ENCODE measurements around the gene NPAS1.

Gene NPAS1, protein sequence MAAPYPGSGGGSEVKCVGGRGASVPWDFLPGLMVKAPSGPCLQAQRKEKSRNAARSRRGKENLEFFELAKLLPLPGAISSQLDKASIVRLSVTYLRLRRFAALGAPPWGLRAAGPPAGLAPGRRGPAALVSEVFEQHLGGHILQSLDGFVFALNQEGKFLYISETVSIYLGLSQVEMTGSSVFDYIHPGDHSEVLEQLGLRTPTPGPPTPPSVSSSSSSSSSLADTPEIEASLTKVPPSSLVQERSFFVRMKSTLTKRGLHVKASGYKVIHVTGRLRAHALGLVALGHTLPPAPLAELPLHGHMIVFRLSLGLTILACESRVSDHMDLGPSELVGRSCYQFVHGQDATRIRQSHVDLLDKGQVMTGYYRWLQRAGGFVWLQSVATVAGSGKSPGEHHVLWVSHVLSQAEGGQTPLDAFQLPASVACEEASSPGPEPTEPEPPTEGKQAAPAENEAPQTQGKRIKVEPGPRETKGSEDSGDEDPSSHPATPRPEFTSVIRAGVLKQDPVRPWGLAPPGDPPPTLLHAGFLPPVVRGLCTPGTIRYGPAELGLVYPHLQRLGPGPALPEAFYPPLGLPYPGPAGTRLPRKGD

DNA sequence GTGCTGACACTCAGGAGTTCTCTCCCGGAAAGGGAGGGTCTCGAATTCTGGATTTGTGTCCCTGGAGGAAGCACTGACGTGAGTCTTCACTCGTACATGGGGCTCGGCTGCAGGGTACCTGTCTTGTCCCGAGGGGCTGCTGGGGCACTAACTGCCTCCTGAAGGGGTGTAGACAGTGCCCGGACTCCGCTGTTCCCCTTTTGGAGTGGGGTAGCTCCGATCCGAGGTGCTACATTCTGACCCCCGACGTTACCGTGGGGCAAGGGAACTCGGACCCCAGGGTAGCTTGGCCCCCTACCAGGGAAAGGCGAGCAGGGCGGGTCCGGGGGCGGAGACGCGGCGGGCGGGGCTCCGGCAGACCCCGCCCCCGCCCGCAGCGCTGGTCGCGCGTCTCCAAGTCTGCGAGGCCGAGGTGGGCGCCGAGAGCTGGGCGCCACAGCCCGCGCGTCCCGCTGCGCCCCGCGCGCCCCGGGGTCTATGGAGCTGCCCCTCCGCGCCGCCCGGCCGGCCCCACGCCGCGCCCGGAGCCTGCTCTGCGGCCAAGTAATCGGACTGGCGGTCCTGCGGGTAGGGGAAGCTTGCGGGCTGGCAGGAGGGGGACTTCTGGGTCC lies at the start of gene NPAS1:
Gene NPAS1 (plus strand): TSS at position 407 of the 611 bp plus-strand sequence. CDS start 1,211 bp downstream, outside the sequence.
- H3K27ac Mint-ChIP-seq = no peak within 1 kb of the TSS
- no peak within 1 kb of the TSS for H3K4me3 Mint-ChIP-seq
- no peaks in the 10 kb centered on the region for H3K9me3 Mint-ChIP-seq
- H3K27me3 Mint-ChIP-seq = peaks cover 43% of the 10 kb centered on the region
- peaks cover 7% of the 10 kb centered on the region for H3K4me1 Mint-ChIP-seq (ENCODE audit: low read depth)
- H3K36me3 Mint-ChIP-seq (ENCODE audit: low read depth) = no peaks in the 10 kb centered on the region

DNA sequence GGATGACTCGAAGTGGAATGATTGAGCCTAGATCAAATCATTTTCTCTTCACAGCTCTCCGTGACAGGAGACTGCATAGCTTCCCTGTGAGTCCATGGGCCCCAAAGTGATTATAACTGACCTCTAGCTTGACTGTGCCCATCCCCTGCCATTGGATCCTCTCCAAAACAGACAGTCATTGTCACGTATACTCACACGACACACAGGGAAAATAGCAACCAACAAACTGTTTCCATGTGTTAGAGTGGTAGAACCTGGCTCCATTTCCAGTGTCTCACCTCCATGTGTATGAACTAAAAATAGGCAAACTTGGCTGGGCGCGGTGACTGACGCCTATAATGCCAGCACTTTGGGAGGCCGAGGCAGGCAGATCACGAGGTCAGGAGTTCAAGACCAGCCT lies 48.8 kb upstream of the NPAS1 start:
- H3K4me1 Mint-ChIP-seq (ENCODE audit: low read depth) = peaks cover 21% of the 10 kb centered on the region
- H3K27ac Mint-ChIP-seq = no peak overlapping the region
- H3K27me3 Mint-ChIP-seq = no peaks in the 10 kb centered on the region
- peaks cover 6% of the 10 kb centered on the region for H3K36me3 Mint-ChIP-seq (ENCODE audit: low read depth)
- no peaks in the 10 kb centered on the region for H3K9me3 Mint-ChIP-seq
- H3K4me3 Mint-ChIP-seq = no peak overlapping the region

DNA sequence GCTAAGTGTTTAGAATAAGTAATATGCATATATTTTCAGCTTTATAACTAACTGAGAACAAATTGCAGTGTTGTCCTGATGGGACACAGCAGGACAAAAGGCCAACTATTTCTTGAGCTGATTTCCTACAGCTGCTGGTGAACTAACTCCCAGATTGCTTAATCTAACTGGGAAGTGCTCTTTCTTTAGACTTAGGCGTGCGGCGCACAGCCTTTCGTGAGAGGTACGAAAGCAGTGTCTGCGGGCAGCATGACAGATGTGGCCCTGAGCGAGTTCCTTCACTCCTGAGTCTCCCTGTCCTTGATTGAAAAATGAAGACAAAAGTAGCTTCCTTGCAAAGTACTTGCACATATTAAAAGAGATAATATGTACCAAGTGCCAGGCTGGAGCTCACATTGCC lies 47.3 kb upstream of the NPAS1 start:
- Mint-ChIP-seq H3K27me3 (no peaks in the 10 kb centered on the region), H3K9me3 (no peaks in the 10 kb centered on the region), H3K36me3 (ENCODE audit: low read depth) (no peaks in the 10 kb centered on the region), H3K4me1 (ENCODE audit: low read depth) (peaks cover 11% of the 10 kb centered on the region), H3K27ac (no peak overlapping the region), H3K4me3 (no peak overlapping the region)

DNA sequence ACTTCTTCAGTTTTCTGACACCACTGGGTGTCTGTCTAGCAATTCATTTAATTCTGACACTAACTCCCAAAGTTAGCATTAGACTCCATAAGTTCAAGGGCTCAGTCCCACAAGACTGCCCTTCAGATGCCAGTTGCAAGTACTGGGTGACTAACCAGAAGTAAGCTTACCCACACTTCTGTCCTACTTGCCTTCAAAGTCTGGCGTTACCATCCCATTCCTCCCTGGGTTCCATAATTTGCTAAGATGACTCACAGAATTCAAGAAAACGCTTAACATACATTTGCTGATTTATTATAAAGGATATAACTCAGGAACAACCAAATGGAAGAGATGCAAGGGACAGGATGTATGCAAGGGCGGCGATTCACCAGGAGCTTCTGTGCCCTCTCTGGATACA lies 45.5 kb upstream of the NPAS1 start:
- H3K36me3 Mint-ChIP-seq (ENCODE audit: low read depth) = no peaks in the 10 kb centered on the region
- H3K4me1 Mint-ChIP-seq (ENCODE audit: low read depth) = peaks cover 7% of the 10 kb centered on the region
- no peak overlapping the region for H3K4me3 Mint-ChIP-seq
- H3K27ac Mint-ChIP-seq = no peak overlapping the region
- H3K9me3 Mint-ChIP-seq = no peaks in the 10 kb centered on the region
- H3K27me3 Mint-ChIP-seq = no peaks in the 10 kb centered on the region

DNA sequence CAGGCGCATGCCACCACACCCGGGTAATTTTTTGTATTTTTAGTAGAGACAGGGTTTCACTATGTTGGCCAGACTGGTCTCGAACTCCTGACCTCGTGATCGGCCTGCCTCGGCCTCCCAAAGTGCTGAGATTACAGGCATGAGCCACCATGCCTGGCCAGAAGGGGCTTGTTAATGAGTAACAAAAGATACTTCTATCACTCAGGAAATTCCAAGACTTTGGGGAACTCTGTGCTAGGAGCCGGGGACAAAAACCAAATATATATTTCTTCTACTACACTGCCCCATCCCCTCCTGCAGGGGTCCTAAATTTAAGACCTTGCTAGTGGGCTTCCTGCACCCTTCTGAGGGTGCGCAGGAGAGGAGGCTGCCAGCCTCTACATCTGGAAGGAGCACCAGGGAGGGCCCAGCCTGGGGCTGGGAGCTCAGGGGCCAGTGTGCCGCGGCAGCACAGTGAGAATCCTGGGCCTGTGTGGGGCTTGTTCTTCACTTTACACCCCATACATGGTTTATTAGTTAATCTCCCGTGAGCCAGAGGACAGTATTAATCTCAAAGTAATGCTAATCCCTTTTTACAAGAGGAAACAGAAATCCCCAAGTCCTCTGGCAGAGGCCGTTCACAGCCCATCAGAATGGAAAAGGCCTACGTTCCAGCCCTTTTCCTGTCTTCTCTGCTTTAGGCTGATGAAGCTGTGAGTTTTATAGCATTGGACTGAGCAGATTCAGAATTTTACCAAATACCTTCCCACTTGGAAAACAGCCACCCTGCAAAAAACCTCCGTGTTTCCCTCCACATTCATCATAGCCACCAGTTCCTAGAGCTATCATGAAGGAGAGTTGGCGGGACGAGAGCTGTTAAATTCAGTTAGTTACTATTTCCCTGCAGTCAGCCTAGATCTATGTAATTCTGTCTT lies 44.4 kb upstream of the NPAS1 start:
- H3K36me3 Mint-ChIP-seq (ENCODE audit: low read depth) = peaks cover 4% of the 10 kb centered on the region
- H3K27ac Mint-ChIP-seq = no peak overlapping the region
- no peak overlapping the region for H3K4me3 Mint-ChIP-seq
- H3K4me1 Mint-ChIP-seq (ENCODE audit: low read depth) = peaks cover 14% of the 10 kb centered on the region
- no peaks in the 10 kb centered on the region for H3K27me3 Mint-ChIP-seq
- no peaks in the 10 kb centered on the region for H3K9me3 Mint-ChIP-seq

DNA sequence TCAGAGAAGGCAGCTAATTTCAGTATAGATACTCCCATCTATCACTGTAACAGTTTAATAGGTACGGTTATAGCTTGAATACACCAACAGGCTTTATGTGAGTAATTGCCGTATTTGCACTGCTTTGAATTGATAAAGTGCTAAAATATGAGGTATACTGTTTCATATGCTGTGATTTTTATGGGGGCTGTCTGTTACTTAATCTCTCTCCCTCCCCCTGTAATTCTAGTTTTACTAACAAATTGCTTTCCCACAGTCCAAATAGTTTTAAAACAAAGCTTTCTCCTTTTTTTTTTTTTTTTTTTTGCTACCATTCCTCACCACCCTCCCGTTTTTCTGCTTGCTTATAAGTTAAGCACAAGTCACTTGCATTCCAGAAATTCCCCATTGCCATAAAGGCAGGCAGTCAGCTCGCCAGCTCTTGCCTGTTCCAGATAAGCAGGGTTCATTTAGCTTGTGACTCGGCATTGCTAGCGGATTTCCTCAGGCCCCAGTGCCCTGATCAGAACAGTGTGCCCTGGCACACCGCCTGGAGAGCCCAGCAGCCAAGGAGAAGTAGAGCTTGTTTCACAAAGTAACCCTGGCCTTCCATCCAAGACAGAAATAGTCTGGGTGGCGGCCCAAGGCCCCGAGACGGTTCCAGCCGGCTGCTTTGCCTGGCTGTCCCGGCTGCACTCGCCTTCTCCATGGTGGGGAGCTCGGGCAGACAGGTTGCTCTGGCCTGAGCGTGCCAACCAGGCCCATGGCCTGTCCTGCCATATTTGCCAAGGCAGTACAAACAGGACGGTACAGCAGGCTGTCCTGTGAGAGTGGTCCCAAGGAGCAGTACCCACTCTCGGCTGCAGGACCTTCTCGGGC lies 43.5 kb upstream of the NPAS1 start:
- Mint-ChIP-seq H3K4me1 (ENCODE audit: low read depth) (peaks cover 22% of the 10 kb centered on the region), H3K27ac (no peak overlapping the region), H3K36me3 (ENCODE audit: low read depth) (peaks cover 4% of the 10 kb centered on the region), H3K9me3 (no peaks in the 10 kb centered on the region), H3K4me3 (no peak overlapping the region), H3K27me3 (no peaks in the 10 kb centered on the region)

DNA sequence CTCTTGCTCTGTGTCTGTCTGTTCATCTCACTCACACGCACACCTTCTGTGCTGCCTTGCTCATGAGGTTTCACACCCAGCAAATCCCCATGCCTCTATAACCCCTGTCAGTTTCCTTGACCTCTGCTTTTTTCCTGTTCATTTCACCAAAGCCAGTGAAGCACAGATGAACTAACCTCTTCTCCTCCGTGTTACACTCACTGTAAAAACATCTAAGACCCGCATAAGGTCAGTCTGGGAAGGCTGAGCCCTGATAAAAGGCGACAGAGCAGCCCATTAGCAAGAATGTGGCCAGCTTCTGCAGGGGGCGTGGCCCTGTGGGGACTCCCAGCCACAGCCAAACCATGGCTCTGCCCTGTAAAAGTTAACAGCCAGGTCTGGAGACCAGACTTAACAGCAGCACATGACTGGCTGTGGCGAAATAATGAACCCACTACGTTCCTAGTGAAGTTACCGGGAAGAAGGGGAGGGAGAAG lies 42.8 kb upstream of the NPAS1 start:
- Mint-ChIP-seq H3K36me3 (ENCODE audit: low read depth) (peaks cover 4% of the 10 kb centered on the region), H3K4me3 (no peak overlapping the region), H3K27ac (no peak overlapping the region), H3K9me3 (no peaks in the 10 kb centered on the region), H3K4me1 (ENCODE audit: low read depth) (peaks cover 28% of the 10 kb centered on the region), H3K27me3 (no peaks in the 10 kb centered on the region)

DNA sequence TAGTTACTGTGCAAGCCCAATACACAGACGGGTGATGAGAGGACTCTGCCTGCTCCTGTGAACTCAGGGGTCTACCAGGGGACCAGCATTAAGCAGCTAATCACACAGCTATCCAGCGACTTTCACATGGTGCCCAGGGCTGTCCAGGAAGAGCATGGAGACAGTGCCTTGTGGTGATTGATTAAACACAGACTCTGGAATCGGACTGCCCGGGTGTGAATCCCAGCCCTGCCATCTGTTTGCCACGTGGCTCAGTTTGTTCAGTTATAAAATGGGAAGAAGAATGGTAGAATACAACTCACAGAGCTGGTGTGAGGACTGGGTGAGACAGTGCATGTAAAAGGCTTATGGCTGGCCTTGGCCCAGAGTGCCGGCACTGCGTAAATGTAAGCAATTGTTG lies 42.1 kb upstream of the NPAS1 start:
- no peaks in the 10 kb centered on the region for H3K27me3 Mint-ChIP-seq
- no peak overlapping the region for H3K4me3 Mint-ChIP-seq
- no peaks in the 10 kb centered on the region for H3K9me3 Mint-ChIP-seq
- H3K4me1 Mint-ChIP-seq (ENCODE audit: low read depth) = peaks cover 28% of the 10 kb centered on the region
- H3K36me3 Mint-ChIP-seq (ENCODE audit: low read depth) = peaks cover 4% of the 10 kb centered on the region
- H3K27ac Mint-ChIP-seq = no peak overlapping the region

DNA sequence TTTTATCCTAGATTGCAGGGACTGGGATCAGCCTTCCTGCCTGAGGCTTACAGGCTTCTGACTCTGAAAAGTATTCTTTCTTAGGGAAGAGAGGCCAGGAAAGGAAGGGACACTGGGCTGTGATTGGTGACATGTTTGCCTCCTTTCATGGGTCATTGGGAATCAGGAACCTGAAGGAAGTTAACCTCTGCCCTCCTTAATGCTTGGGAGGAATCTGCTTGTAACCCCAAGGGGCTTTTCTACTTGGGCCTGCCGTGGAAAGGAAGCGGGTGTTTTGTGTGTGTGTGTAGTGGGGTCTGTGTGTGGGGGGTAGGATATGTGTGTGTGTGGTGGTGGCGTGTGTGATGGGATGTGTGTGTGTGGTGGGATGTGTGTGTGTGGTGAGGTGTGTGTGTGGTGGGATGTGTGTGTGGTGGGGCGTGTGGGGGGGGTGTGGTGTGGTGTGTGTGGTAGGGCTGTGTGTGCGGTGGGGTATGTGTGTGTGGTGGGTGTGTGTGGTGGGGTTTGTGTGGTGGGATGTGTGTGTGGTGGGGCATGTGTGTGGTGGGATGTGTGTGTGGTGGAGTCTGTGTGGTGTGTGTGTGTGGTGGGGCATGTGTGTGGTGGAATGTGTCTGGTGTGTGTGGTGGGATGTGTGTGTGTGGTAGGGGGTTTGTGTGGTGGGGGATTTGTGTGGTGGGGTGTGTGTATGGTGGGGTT lies 41.3 kb upstream of the NPAS1 start:
- no peak overlapping the region for H3K4me3 Mint-ChIP-seq
- H3K27me3 Mint-ChIP-seq = no peaks in the 10 kb centered on the region
- peaks cover 28% of the 10 kb centered on the region for H3K4me1 Mint-ChIP-seq (ENCODE audit: low read depth)

DNA sequence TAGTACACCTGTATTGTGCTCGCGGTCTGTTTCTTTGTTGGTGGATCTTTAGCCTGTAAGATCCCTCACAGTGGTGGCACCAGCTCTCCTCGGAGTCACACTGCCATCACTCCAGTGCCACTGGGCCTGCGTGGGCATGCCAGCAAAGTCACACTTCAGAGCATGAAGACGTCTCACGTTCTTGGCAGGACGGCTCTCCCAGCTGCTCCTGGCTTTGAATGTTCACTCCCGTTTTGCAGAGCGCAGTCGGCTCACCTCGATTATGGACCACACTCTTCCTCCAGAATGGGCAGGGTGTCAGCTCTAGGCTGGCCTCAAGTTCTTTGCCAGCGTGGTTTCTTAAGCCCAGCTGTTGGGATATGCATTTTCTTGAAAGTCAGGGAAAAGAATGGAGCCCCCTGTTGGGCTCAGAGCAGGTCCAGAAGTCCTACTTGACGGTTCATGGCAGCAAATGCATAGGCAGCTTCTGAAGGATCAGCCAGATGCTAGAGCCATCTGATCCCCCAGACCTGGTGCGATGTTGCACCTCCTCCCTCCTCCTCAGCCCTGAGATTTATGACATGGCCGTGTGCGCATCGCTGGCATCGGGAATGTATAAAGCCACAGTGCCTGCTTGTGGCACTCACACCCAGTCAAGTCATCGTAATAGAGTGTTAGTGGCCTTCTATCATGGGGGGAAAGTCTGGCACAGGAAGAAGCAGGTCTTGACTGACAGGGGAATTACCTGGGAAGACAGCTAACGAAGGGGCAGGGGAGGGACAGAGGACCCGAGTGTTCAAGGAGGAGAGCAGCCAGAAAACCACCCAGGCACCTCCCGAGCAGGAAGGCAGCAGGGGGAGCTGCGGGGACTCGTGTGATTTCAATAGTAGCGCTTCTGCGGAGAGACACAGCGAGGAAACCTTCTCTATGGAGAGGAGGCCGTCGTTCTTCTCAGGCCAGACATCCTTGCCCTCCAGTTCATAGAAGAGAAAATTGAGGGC lies 40.2 kb upstream of the NPAS1 start:
- Mint-ChIP-seq H3K27me3 (no peaks in the 10 kb centered on the region), H3K4me1 (ENCODE audit: low read depth) (peaks cover 28% of the 10 kb centered on the region), H3K4me3 (no peak overlapping the region), H3K27ac (no peak overlapping the region), H3K36me3 (ENCODE audit: low read depth) (peaks cover 4% of the 10 kb centered on the region), H3K9me3 (no peaks in the 10 kb centered on the region)

More for the DNA sequence above, 41.3 kb upstream of the NPAS1 start:
- Mint-ChIP-seq H3K9me3 (no peaks in the 10 kb centered on the region), H3K27ac (no peak overlapping the region), H3K36me3 (ENCODE audit: low read depth) (peaks cover 4% of the 10 kb centered on the region)

DNA sequence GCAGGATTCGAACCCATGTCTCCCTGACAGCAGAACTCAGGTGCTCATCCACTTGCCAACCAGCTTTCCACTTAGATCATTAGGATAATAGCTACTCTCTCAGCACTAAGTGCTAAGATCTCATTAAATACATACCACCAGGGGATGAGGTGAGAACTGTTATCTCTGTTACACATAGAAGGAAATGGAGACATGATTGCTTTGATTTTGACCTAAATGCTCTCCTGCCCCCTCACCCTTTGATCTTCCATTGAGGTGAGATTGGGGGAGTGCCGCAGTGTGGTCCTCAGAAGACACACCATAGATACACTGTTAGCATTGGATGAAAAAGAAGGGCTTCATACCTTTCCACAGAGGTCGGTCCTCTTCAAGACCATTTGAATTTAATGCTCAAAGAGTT lies 38.9 kb upstream of the NPAS1 start:
- peaks cover 4% of the 10 kb centered on the region for H3K36me3 Mint-ChIP-seq (ENCODE audit: low read depth)
- no peak overlapping the region for H3K4me3 Mint-ChIP-seq
- peaks cover 28% of the 10 kb centered on the region for H3K4me1 Mint-ChIP-seq (ENCODE audit: low read depth)
- H3K27me3 Mint-ChIP-seq = no peaks in the 10 kb centered on the region
- no peaks in the 10 kb centered on the region for H3K9me3 Mint-ChIP-seq
- no peak overlapping the region for H3K27ac Mint-ChIP-seq

DNA sequence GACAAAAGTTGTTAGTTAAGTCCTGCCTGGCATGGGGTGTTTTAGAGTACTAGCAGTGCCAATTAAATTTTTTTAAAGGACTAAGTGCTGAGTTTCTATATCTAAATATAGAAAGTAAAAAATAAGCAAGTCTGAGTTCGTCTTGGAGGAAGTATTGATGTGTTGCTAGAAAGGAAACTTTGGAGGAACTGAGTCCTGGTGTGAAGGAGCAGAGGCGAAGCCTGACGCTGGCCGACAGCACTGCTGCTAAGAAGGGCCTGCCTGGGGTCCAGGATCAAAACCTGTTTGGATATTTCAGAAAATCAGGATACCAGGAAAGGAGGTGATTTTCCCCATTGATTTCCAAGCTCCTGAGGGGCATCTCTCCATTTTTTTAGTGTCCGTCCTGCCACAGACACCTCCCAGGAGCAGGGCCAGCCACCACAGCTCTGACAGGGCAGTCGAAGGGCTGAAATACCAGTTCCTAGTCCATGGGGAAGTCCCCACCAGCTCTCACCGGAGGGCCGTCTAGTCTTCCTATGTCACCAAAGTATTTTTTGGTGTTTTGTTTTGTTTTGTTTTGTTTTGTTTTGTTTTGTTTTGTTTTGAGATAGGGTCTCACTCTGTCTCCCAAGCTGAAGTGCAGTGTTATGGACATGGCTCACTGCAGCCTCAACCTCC lies 38.2 kb upstream of the NPAS1 start:
- Mint-ChIP-seq H3K4me1 (ENCODE audit: low read depth) (peaks cover 28% of the 10 kb centered on the region), H3K36me3 (ENCODE audit: low read depth) (peaks cover 4% of the 10 kb centered on the region), H3K27me3 (no peaks in the 10 kb centered on the region), H3K4me3 (no peak overlapping the region), H3K9me3 (no peaks in the 10 kb centered on the region), H3K27ac (no peak overlapping the region)
